Mesodermal cell (in vitro differentiated cells): ENCODE data around the gene MAD1L1.

Experiments
- H3K27ac ChIP-seq: 2 replicates; pipeline ENCODE4 v1.7.0; 2013; ENCODE audit warnings: mild to moderate bottlenecking, low read depth, low read length, moderate library complexity; ENCODE audit not compliant: severe bottlenecking
- H3K36me3 ChIP-seq: 2 replicates; pipeline ENCODE4 v1.7.1; 2013; ENCODE audit warnings: mild to moderate bottlenecking, low read length, moderate library complexity; ENCODE audit not compliant: control insufficient read depth, insufficient read depth
- H3K4me1 ChIP-seq: one replicate; pipeline ENCODE4 v1.7.1; 2013; ENCODE audit warnings: mild to moderate bottlenecking, low read length; ENCODE audit not compliant: insufficient read depth, control insufficient read depth, poor library complexity, severe bottlenecking
- H3K4me3 ChIP-seq: 2 replicates; pipeline ENCODE4 v1.7.0; 2013; ENCODE audit warnings: low read length, control low read depth, mild to moderate bottlenecking; ENCODE audit not compliant: insufficient read depth, poor library complexity, severe bottlenecking; ENCODE audit errors: extremely low read depth
- H3K9me3 ChIP-seq: 2 replicates; pipeline ENCODE4 v1.7.1; 2013; ENCODE audit warnings: mild to moderate bottlenecking, low read length, moderate library complexity; ENCODE audit not compliant: control insufficient read depth
- WGBS, 2 experiments: methylation state at CpG; one replicate each; pipeline ENCODE4 v1.1.5; 2013; ENCODE audit warnings: missing lambda C conversion rate in 2 of 2; ENCODE audit not compliant: insufficient coverage in 2 of 2; 5-methylcytosine and 5-hydroxymethylcytosine counted together

MAD1L1 gene

DNA sequence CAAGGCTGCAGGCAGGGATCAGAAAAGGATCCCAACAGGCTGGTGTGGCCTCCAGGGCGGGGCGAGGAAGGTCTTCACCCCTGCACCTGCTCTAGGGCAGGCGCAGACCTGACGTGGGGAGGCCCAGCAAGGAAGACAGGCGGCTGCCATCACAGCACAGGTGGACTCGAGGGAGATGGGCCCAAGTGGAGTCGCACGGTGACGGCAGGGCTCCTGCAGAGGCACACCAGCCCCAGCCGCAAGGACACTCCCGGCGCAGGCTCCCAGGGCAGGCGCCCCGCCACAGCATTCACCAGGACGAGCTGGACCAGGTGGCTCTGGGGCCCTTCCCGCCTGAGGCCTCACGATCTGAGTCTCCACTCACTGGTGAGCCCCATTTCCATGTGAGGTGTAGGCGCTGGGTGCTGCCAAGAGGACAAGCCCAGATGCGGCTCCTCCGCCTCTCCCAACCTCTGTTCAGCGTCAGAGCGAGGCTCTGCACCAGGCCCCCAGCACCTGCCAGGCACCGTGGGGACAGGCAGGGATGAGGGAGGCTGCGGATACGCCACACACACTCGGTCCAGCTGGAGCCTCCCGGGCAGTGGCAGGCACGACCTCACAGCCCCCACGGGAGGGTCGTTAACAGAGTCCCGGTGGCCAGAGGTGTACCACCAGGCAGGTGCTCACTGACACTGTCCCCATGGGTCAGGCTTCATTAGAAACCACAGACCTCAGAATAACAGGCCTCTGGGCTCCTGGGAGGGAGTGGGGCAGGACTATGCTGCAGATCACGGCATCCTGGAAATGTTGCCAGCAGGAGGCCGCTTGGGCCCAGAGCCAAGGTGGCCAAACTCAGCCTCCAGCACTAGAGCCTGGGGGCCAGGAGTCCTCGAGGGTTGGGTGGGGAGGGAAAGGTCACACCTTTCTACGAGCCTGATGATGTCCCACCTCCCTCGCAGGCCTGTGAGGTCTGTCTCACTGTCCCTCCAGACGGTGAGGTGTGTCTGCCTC is 111.6 kb downstream of the MAD1L1 start:
- Histone ChIP-seq H3K4me1 (no peaks in the 10 kb centered on the region), H3K9me3 (no peaks in the 10 kb centered on the region), H3K4me3 (no peak overlapping the region), H3K27ac (no peak overlapping the region), H3K36me3 (peaks cover 35% of the 10 kb centered on the region)
- WGBS, 2 experiments: 92 to 93% methylated on average over 36 to 37 of the region's 37 CpGs

DNA sequence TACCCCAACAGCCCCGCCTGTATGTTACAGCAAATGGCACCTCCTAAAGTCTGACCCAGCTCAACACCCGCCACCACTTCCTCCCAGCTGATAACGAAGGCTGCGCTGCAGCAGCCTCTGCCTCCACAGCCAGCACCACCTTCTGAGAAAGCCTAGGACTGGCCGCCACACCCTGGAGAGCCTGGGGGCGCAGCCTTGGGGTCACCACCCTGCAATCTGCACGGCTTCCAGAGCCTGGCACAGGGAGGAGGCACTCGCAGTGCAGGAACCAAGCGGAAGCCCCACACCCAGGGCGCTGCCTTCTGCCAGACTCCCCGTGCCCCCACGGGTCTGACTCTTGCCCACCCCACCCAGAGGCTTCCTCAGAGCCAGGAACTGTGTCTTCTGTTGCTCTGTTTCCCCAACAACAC is 112.5 kb downstream of the MAD1L1 start:
- H3K4me1 ChIP-seq: no peaks in the 10 kb centered on the region
- no peak overlapping the region for H3K4me3 ChIP-seq
- peaks cover 35% of the 10 kb centered on the region for H3K36me3 ChIP-seq
- 96% methylated on average over 10 of the region's 12 CpGs for WGBS, 2 experiments
- H3K27ac ChIP-seq: no peak overlapping the region
- no peaks in the 10 kb centered on the region for H3K9me3 ChIP-seq

DNA sequence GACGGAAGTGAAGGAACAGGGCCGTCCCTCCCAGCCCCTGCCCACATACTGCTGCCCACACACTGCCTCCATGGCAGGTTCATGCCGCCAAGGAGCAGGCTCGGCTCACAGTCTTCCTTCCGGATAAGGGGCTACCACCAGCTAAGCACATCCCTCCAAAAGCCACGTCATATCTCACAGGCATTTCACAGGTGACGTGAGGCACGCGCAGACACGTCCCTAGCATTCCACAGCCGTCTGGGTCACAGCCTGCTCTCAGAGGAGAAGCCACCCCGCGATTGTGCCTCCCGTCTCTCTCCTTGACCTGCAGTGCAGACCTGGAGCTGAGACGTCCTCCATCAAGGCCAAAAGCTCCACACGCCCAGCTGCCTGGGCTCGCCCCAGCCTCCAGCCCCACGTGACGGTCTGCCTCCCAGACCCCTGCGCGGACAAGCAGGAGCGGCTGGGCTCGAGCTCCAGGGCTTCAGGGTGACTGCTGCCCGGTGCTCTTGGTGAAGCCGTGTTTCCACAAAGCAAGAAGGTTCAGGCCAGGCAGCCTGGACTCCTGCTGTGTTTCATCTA is 114.0 kb downstream of the MAD1L1 start:
- H3K36me3 ChIP-seq: peaks cover 39% of the 10 kb centered on the region
- no peak overlapping the region for H3K4me3 ChIP-seq
- H3K4me1 ChIP-seq: peaks cover 12% of the 10 kb centered on the region
- H3K9me3 ChIP-seq: peaks cover 3% of the 10 kb centered on the region
- no peak overlapping the region for H3K27ac ChIP-seq
- WGBS, 2 experiments: 94 to 96% methylated on average over 25 of the region's 25 CpGs

DNA sequence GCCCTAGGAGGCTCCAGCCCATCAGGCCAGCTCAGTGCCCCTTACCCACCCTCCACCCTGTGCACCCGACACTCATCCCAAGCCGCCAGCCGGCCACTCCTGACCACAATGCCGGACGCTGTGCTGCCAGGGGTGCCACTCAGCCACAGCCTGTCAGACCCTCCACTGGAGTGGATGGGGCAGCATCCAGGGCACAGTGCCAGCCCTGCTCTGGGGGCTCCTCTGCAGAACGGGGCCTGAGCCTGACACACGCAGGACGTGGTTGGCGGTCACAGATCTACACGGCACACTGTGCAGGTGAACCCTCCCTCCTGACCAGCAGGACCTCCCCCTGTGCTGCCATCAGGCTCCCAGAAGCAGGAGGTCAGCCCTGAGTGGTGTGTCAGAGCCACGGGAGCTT is 114.7 kb downstream of the MAD1L1 start:
- WGBS, 2 experiments: 84 to 95% methylated on average over 9 to 11 of the region's 11 CpGs
- H3K9me3 ChIP-seq: peaks cover 6% of the 10 kb centered on the region
- H3K36me3 ChIP-seq: peaks cover 34% of the 10 kb centered on the region
- no peak overlapping the region for H3K27ac ChIP-seq
- peaks cover 15% of the 10 kb centered on the region for H3K4me1 ChIP-seq
- H3K4me3 ChIP-seq: no peak overlapping the region

DNA sequence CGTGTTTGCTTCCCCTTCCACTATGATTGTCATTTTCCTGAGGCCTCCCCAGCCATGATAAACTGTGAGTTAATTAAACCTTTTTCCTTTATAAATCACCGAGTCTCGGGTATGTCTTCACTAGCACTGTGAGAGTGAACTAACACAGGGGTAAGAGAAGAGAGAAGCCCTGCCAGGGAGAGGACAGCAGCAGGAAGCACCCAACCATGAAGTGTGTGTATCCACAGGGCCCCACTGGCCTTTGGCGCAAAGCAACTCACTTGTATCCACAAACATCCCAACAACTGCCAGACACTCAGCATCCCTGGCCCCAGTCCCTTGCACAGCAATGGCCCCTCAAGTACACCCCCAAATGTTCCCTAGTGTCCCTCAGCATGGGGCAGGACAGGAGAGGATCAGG is 115.1 kb downstream of the MAD1L1 start:
- Histone ChIP-seq H3K4me1 (peaks cover 19% of the 10 kb centered on the region), H3K9me3 (peaks cover 6% of the 10 kb centered on the region), H3K4me3 (no peak overlapping the region), H3K36me3 (peaks cover 32% of the 10 kb centered on the region), H3K27ac (no peak overlapping the region)
- 80 to 100% methylated on average over 3 to 4 of the region's 4 CpGs for WGBS, 2 experiments

DNA sequence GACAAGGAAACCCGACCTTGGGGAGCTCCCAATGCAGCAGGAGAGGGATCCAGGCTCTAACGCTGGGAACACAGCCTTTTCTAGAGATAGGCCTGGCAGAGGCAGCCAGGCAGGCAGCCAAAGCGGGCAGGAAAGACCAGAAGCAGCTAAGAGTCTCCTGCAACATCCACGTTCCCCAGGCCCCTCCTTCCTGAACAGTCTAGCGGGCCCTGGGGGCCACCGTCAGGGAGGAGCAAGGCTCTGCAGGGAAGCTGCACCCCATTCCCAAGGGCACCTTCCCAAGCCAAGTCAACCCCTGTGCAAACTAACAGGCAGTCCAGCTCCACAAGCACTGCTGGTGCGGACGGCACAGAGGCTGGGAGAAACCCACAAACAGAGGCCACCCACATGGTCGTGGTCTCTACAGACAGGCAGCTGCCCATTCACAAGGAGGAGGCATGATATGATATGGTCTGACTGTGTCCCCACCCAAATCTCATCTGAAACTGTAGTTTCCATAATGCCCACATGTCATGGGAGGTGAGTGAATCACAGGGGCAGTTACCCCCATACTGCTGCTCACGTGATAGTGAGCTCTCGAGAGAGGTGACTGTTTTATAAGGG is 115.7 kb downstream of the MAD1L1 start:
- Histone ChIP-seq H3K9me3 (peaks cover 6% of the 10 kb centered on the region), H3K4me1 (peaks cover 25% of the 10 kb centered on the region), H3K4me3 (no peak overlapping the region), H3K36me3 (peaks cover 27% of the 10 kb centered on the region), H3K27ac (no peak overlapping the region)
- 96 to 98% methylated on average over 5 to 8 of the region's 11 CpGs for WGBS, 2 experiments

DNA sequence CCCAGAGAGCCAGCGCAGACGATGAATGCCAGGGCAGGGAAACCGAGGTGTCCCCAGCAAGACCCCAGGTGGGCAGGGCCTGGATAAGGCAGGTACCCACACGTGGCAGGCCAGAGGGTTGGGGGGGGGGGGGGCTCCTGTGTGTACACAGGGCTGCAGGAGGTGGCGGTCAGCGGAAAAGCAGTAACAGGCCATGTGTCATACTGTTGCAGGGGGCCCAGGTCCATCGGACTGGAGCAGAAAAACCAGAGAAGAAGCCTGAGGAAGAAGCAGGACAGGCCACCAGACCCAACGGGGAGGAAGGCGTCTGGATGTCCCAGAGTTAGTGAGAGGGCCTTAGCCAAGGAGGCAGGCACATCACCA is 116.3 kb downstream of the MAD1L1 start:
- no peak overlapping the region for H3K27ac ChIP-seq

DNA sequence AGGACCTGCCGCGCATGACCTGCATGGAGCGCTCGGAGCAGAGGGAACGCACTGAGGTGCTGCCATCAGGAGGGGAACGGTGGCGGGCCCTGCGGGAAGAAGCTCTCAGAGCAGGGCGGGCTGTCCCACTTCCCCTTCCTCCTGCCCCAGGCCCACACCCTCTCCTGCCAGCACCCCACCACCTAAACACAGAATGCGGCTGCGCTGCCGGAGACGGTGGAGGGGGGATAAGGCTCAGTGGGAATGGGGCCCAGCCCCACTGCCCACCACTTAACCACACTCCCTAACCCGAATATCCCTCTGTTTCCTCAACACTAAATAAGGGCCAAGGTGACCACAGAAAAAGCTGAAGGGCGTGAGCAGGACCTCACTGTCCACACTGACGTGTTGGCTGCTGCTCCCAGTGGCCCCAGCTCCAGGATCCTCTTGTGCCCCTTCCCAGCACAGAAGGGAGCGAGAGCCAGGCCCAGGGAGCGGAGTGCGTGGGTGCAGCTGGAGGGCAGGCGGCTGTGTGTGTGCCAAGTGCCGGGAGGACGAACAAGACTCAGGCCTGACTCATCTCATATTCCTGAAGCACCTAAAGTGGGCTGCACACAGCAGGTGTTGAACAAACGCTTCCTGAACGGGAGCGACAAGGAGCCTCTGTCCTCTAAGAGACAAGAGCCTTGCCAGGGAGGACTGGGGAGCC is 116.8 kb downstream of the MAD1L1 start:
- 95 to 98% methylated on average over 9 to 19 of the region's 25 CpGs for WGBS, 2 experiments
- H3K27ac ChIP-seq: no peak overlapping the region
- peaks cover 37% of the 10 kb centered on the region for H3K4me1 ChIP-seq
- H3K9me3 ChIP-seq: peaks cover 6% of the 10 kb centered on the region
- peaks cover 15% of the 10 kb centered on the region for H3K36me3 ChIP-seq
- no peak overlapping the region for H3K4me3 ChIP-seq

More for the DNA sequence above, 116.3 kb downstream of the MAD1L1 start:
- Histone ChIP-seq H3K4me3 (no peak overlapping the region), H3K36me3 (peaks cover 21% of the 10 kb centered on the region), H3K4me1 (peaks cover 31% of the 10 kb centered on the region), H3K9me3 (peaks cover 6% of the 10 kb centered on the region)
- WGBS, 2 experiments: 94 to 98% methylated on average over 9 of the region's 9 CpGs

DNA sequence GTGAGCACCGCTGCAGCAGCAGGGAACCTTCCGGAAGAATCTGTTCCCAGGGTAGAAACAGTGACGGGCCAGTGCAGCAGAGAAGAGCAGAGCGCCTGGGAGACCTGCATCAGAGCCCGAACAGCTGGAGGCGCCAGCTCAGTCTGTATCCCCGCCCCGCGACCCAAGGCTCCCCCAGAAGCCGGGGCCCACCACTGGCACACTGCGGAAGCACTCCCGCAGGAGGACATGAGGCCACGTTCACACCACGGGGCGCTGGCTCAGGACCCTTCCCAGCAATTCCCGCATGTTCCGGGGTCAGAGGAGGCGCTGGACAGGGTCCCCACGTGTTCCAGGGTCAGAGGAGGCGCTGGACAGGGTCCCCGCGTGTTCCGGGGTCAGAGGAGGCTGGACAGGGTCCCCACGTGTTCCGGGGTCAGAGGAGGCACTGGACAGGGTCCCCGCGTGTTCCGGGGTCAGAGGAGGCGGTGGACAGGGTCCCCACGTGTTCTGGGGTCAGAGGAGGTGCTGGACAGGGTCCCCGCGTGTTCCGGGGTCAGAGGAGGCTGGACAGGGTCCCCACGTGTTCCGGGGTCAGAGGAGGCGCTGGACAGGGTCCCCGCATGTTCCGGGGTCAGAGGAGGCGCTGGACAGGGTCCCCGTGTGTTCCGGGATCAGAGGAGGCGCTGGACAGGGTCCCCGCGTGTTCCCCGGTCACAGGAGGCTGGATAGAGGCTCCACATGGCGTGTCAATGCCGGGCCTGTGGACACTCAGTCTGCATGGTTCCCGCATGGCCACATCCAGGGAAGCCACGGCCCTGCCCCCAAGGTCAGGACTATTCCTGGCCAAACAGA is 117.6 kb downstream of the MAD1L1 start:
- Histone ChIP-seq H3K9me3 (peaks cover 6% of the 10 kb centered on the region), H3K27ac (no peak overlapping the region), H3K4me3 (no peak overlapping the region), H3K4me1 (peaks cover 44% of the 10 kb centered on the region), H3K36me3 (peaks cover 15% of the 10 kb centered on the region)
- 94% methylated on average over 47 to 48 of the region's 49 CpGs for WGBS, 2 experiments

DNA sequence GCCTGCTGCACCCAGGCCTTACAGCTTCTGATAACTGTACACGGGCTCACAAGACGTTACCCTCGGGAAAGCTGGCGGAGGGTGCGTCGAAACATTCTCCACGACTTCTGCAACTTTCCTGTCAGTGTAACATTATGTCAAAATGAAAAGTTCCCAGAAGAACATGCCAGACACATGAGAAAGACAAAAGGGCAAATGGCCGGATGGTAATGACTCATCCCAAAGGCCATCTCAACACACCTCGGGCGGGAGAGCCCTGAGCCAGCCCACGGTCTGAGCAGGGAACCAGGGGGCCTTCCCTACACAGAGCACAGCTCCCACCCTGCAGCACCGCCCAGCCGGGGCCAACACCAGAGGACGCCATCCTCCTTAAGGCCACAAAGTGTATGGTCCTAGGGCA is 118.7 kb downstream of the MAD1L1 start:
- Histone ChIP-seq H3K4me1 (peaks cover 55% of the 10 kb centered on the region), H3K36me3 (peaks cover 15% of the 10 kb centered on the region), H3K4me3 (no peak overlapping the region), H3K9me3 (peaks cover 6% of the 10 kb centered on the region), H3K27ac (no peak overlapping the region)
- 90 to 94% methylated on average over 13 to 14 of the region's 14 CpGs for WGBS, 2 experiments
